Measurements from ENCODE around the gene DMRTC2.

The DMRTC2 gene

GRCh38 chr19:41847351-41848105, 2.7 kb downstream of the DMRTC2 start:
- DNase-seq (ENCODE audit: low spot score), result no peak

- no peak for DNase-seq (ENCODE audit: low spot score)
These were observed 3.8 kb downstream of the DMRTC2 start for GRCh38 chr19:41848666-41849065.

GRCh38 chr19:41849067-41849466, 4.2 kb downstream of the DMRTC2 start:
- no peak for DNase-seq (ENCODE audit: low spot score)

GRCh38 chr19:41850381-41850780, 5.5 kb downstream of the DMRTC2 start:
- DNase-seq (ENCODE audit: low spot score), result no peak

- no peak for DNase-seq (ENCODE audit: low spot score)
These were observed 6.6 kb downstream of the DMRTC2 start for GRCh38 chr19:41851456-41851855.

GRCh38 chr19:41853344-41853743, 8.5 kb downstream of the DMRTC2 start:
- DNase-seq (ENCODE audit: low spot score), result no peak

GRCh38 chr19:41853768-41854167, 8.9 kb downstream of the DMRTC2 start:
- no peak for DNase-seq (ENCODE audit: low spot score)

- no peak for DNase-seq (ENCODE audit: low spot score)
These were observed 14.4 kb downstream of the DMRTC2 start for GRCh38 chr19:41859213-41859617.

- DNase-seq (ENCODE audit: low spot score), result peak; percentile 97
These were observed 15.0 kb downstream of the DMRTC2 start, which contains the start of gene RPS19 for GRCh38 chr19:41859618-41860418. Gene RPS19, plus strand, starts transcription at chr19:41860255. Its CDS starts 520 bp downstream, at chr19:41860775.

- no peak for DNase-seq (ENCODE audit: low spot score)
These were observed 15.7 kb downstream of the DMRTC2 start for GRCh38 chr19:41860419-41861115.

- no peak for DNase-seq (ENCODE audit: low spot score)
These were observed 16.4 kb downstream of the DMRTC2 start for GRCh38 chr19:41861116-41861768.

- DNase-seq (ENCODE audit: low spot score), result no peak
These were observed 17.0 kb downstream of the DMRTC2 start for GRCh38 chr19:41861846-41862245.

GRCh38 chr19:41862445-41862986, 17.7 kb downstream of the DMRTC2 start:
- DNase-seq (ENCODE audit: low spot score), result no peak

- DNase-seq (ENCODE audit: low spot score), result no peak
These were observed 18.5 kb downstream of the DMRTC2 start for GRCh38 chr19:41863209-41863931.

- DNase-seq (ENCODE audit: low spot score), result no peak
These were observed 19.5 kb downstream of the DMRTC2 start for GRCh38 chr19:41864374-41864773.

- no peak for DNase-seq (ENCODE audit: low spot score)
These were observed 21.4 kb downstream of the DMRTC2 start for GRCh38 chr19:41866284-41866683.

- no peak for DNase-seq (ENCODE audit: low spot score)
These were observed 23.5 kb downstream of the DMRTC2 start for GRCh38 chr19:41868120-41868988.

- no peak for DNase-seq (ENCODE audit: low spot score)
These were observed 24.1 kb downstream of the DMRTC2 start for GRCh38 chr19:41868989-41869300.

- DNase-seq (ENCODE audit: low spot score), result no peak
These were observed 24.6 kb downstream of the DMRTC2 start for GRCh38 chr19:41869374-41869955.

- peak; percentile 49 for DNase-seq (ENCODE audit: low spot score)
These were observed 25.6 kb downstream of the DMRTC2 start for GRCh38 chr19:41870401-41870873.

All from AG08396 (cell line).